ENCODE results near the gene PCMTD2.
A peak's percentile ranks its signal among the peaks of the same experiment; 100 is the strongest.

PCMTD2 gene

DNA sequence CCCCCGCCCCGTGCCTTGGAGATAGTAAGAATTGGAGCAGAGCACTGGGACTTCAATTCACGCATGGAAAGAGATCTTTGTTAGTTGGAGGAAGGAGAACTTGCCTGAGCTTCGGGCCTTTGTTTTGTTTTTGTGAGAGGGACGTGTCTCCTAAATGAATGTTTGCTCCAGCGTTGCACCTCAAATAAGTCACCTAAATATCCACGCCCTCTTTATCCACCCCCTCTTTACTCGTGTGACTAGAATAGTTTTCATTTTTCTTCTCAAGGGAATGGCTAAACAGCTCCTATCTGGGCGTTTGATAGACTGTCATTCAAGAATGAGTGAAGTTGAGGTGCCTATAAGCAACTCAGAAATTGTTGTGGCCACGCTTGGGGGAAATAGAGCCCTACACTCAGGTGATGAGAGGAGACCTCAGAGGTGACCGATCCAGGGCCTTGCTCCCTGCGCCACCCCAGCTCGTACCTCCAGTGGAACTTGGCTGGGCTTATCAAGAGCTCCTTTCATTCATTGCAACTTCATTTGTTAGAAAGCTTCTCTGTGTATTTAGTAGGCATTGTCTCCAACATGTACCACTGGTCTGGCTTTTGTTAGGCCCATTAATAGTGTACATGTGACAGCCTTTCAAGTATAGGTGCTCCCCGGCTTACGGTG, 861 bp downstream of the PCMTD2 start:
- no peak for DNase-seq (ENCODE audit: low read depth in 2 of 2)

DNA sequence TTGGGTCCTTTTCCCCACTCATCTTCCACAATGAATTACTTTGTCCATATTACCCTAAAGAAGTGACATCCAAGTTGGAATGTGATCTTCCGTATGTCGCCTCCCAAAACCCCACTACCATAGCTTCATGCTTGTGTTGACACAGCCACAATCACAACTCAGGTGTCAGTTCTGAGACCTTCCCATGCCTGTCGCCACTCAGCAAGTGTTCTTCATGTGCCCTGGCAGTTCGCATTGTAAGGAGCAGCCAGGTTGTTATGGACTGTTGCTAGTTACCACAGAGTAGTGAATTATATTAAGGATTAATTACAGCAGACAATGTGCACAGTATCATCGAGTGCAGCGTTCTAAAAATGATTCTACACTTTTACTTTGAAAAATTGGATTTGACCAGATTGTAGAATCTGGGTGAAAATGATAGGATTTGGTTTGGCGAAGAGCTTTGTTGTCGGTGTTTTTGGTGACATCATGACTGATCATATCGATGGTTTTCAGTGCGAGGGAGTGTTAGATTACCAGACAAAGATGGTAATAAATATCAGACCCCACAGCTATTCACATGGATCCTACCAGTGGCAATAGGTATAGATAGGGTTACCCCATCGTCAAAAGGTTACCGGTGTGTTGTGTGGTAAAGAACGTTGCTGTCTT, 1.7 kb downstream of the PCMTD2 start:
- DNase-seq (ENCODE audit: low read depth in 2 of 2) = no peak

DNA sequence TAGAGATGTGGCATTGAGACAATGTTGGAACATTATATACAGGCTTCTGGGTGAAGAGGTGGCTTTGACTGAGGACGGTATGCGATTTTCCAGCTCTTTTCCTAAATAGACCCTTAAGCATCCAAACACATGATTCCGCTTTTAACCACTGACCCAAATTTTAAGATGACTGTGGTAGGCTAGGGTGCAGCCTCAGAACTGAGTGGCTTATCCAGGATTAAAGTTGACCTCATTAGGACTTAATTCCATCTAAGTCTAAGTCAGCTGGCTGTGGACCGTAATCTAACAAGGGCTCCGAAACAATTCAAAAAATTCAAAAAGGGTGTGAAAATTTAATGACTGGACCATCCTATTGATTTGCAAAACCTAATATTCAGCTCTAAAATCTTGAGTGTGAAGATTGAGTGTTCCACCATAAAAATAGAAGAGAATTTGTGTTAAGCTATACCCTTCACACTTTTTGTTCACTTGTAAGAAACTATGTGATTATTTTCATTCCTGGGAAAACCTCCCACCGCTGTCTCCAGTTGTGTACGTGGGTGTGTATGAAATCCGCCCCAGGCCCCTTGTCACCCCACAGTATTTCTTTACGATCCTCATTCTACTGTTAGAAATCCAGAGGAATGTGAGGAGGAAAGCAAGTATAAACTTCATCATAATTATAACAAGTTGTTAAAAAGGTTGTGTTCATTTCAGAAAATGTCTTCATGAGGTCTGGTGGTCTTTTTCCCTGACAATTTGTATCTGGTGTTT, 2.7 kb downstream of the PCMTD2 start:
- no peak for DNase-seq (ENCODE audit: low read depth in 2 of 2)

DNA sequence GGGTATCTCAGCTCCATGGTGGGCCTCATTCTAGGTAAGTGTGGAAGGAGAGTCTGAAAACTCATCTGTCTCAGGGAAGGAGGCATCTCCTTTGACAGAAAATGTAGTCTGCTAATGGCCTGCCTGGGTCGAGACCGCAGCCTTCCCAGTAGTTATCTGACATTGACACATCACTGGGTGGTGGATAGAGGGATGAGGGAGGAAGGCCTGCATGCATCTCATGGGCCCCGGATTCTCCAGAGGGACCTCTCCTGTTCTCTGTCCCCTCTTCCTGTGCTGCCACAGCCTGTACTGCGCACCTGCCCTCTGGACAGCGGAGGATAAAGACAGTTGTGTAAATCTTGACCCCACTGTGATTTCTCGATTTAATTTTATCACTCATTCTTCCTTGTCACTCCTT, 4.7 kb downstream of the PCMTD2 start:
- DNase-seq (ENCODE audit: low read depth in 2 of 2) = no peak

DNA sequence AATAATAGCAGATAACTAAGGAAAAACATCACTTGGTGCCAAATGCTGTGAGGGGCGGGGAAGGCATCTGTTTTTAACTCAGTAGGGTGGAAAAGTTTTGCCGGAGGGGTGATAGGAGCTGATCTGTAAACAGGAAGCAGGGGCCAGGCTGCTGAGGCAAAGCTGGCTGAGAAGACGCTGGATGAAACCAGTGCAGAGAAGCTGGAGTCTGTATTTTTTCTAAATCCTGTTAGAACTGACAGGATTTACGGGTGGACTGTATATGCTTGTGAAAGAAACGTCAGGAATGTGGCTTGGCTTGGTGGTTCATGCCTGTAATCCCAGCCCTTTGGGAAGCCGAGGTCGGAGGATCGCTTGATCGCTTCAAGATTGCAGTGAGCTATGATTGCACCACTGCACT, 5.6 kb downstream of the PCMTD2 start:
- DNase-seq (ENCODE audit: low read depth in 2 of 2) = no peak

DNA sequence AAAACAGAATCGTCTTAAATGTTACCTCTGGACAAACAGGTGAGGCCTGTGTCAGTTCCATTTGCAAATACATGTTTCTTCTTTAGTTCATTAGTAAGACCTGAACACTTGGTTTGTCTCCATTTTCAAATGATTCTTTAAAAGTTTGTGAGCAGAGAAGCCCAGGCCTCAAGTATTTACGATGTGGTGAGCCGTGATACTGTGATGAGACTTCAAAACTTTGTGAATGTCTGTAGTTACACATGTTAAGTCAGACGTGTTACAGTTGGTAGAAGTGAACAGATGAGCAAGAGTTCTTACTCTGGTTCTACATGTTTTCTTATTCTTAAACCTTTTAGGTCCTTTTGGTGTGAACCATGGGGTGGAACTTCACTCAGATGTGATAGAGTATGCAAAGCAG, 8.5 kb downstream of the PCMTD2 start:
- no peak for DNase-seq (ENCODE audit: low read depth in 2 of 2)

DNA sequence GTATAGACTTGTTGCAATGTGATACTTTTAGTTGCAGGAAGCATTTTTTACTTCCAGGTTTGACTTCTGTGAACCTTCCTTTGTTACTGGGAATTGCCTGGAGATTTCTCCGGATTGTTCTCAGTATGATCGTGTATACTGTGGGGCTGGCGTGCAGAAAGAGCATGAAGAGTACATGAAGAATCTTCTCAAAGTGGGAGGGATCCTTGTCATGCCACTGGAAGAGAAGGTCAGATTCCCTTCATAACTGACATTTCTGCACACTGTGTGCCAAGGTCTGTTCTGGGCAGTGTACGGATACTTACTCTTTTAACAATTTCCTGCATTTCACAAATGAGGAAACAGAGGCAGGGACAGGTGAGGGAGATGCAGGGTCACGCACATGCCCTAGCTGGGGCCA, 9.7 kb downstream of the PCMTD2 start:
- DNase-seq (ENCODE audit: low read depth in 2 of 2) = no peak

DNA sequence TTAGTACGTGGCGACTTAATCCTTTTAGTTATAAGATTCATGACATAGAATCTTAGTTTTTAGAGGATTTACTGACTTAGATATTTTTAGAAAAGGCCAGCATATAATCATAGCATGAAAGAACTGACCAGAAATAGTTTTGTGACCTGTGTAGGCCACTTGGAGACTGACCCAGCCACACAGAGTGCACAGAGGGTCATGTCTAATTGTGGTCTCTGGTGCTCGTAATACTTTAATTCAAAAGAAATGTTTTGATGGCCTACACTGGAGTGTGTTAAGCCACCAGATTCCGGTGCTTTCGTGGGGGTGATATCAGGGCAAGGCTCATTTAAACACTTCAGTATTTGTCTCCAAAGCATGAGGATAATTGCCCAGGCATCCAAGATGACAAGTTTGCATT, 11.4 kb downstream of the PCMTD2 start:
- DNase-seq (ENCODE audit: low read depth in 2 of 2) = no peak

DNA sequence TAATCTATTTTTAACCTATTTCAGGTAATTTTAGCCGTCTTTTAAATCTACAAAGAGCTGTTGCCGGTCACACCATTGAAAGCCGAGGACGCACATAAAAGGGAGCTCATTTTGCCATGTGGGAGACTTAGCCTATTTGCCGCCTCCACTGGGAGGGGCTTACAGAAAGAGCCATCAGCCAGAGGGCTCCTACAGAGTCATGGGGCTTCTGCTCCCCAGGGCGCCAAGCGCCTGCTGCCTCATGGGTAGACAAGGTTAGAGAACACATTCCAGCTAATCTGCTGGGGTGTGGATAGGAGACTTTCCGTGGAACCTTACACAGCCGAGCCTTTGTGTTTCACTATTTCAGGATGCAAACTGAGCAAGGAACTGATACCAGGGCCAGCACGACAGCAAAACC, 12.6 kb downstream of the PCMTD2 start:
- no peak for DNase-seq (ENCODE audit: low read depth in 2 of 2)

DNA sequence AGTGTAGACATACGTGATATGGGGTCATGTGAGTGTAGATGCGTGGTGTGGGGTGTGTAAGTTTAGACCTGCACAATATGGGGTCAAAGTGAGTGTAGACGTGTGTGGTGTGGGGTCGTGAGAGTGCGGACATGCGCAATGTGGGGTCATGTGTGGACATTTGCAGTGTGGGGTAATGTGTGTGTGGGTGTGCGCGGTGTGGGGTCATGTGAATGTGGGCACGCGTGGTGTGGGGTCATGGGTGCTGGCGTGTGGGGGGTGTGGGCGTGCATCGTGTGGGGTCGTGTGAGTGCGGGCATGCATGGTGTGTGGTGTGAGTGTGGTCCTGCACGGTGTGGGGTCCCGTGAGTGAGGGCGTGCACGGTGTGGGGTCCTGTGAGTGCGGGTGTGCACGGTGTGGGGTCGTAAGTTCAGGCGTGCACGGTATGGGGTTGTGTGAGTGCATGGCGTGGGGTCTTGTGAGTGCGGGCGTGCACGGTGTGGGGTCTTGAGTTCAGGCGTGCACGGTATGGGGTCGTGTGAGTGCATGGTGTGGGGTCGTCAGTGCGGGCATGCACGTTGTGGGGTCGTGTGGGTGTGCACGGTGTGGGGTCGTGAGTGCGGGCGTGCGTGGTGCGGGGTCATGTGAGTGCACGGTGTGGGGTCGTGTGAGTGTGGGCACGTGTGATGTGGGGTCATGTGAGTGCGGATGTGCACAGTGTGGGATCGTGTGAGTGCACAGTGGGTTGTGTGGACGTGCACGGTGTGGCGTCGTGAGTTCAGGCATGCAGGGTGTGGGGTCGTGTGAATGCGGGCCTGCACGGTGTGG, 14.3 kb downstream of the PCMTD2 start:
- DNase-seq (ENCODE audit: low read depth in 2 of 2) = no peak

DNA sequence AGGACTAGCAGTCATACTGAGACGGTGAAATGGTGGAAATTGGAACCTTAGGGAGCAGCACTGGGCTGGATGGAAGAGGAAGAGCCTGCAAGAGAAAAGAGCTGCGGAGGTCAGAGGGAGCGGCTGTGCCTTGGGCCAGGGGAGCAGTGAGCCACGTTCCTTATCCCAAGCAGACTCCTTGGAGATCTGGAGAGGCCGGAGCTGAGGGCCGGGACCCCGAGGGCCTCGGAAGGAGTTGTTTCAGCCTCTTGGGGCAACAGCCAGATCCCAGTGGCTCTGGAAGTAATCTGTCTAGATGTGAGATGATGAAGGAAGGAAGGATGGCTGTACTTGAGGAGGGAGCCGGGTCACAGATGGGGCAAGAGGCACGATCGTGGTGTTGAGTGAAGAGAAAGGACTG, 16.1 kb downstream of the PCMTD2 start:
- DNase-seq (ENCODE audit: low read depth in 2 of 2) = no peak

DNA sequence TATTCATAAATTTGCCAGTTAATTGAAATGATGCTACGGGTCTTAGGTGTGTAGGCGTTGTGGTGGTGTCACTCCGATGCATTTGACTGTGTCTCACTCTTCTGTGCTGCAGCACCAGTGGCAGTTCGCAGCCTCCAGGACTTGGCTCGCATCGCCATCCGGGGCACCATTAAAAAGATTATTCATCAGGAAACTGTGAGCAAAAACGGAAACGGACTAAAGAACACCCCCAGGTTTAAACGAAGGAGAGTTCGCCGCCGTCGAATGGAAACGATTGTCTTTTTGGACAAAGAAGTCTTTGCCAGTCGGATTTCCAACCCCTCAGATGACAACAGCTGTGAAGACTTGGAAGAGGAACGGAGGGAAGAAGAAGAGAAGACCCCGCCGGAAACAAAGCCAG, 17.6 kb downstream of the PCMTD2 start:
- no peak for DNase-seq (ENCODE audit: low read depth in 2 of 2)

DNA sequence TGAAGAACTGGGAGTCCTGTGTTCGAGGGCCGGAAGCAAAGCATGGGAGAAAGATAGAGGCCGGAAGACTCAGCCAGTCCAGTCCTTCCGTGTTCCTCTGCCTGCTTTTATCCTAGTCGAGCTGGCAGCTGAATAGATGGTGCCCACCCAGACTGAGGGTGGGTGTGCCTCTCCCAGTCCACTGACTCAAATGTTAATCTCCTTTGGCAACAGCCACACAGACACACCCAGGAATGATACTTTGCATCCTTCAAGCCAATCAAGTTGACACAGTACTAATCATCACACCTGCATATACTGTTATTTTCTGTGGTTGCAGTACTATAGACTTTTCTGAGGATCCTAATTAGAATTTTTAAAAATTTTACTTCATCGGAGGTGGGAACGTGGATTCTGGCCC, 21.3 kb downstream of the PCMTD2 start:
- DNase-seq (ENCODE audit: low read depth in 2 of 2) = no peak

DNA sequence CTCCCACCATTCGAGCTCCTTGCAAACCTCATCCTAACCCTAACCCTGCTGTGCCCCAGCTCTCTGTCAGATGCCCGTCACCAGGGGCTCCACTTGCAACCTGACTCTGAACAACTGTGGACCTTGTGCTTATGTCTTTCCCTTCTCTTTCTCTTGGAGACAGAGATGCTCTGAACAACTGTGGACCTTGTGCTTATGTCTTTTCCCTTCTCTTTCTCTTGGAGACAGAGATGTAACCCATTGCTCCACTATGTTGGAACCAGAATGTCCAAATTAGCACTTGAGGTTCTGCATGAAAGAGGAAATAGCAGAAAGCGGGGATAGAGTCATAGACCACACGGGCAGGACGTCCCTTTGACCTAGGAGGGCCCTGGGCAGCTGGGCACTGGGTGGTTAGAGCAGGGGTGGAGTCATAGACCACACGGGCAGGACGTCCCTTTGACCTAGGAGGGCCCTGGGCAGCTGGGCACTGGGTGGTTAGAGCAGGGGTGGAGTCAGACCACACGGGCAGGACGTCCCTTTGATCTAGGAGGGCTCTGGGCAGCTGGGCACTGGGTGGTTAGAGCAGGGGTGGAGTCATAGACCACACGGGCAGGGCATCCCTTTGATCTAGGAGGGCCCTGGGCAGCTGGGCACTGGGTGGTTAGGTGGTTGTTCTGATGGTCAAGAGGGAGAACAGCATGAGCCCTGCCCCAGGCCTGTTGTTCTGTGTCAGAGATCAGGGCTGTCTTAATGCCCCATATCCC, 22.2 kb downstream of the PCMTD2 start:
- no peak for DNase-seq (ENCODE audit: low read depth in 2 of 2)

DNA sequence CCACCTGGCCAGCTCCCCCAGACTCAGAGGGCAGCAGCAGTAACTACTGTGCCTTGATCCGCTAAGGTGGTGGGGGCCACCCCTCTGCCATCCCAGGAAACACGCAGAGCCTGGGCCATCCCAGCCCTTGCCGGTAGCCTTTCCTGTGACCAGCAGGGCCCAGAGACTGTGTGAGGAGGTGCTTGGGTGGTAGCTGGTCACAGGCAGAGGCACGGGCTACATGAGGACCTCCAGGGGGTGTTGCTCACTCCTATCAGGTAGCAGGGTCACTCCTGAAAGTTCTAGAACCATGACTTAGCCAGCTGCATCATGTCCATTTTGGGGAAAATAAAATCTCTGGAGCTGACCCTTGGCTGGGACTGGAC, 22.8 kb downstream of the PCMTD2 start:
- no peak for DNase-seq (ENCODE audit: low read depth in 2 of 2)

DNA sequence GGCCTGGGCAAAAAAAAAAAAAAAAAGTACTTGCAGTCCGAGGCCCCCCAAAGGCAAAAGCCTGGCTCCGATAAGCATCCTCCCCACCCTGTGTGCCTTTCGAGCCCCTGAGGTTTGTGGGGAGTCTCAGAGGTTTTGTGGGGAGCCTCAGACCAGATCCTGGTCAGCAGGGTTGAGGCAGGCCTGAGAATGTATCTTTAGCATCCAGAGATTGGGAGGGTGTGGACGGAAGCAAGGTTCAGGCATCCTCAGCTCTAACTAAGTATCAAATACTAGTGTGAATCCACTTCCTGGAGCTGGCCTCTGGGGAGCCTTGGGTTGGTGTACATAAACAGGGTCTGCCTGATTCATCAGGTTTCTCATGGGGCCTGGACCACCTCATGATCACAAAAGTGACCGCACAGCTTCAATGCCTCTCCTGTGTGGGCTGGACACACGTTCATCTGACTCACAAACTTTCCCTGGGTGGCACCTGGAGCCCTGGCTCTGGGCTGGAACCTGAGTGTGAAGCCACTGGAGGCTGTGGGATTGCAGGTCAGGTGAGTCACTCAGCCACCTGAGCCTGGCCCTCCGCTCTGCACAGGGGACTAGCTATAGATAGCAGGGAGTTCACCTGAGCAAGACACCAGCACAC, 24.4 kb downstream of the PCMTD2 start:
- DNase-seq (ENCODE audit: low read depth in 2 of 2) = no peak

DNA sequence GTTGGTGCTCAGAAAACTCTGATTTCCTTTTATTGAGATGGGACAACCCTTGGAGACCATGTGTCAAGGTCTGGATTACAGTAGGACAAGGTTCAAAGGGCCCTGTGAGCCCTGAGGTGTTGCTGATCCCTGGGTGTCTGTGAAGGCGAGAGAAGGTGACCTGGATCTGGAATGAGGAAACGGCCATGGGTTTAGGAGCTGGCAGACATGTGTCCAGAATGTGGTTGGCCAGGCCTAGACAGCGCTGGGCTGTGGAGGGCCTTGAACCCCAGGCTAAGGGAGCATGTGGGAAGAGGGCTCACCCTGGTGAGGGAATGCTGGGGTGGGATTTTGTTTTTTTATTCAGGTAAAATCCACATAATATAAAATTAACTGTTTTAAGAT, 24.9 kb downstream of the PCMTD2 start:
- DNase-seq (ENCODE audit: low read depth in 2 of 2) = no peak

DNA sequence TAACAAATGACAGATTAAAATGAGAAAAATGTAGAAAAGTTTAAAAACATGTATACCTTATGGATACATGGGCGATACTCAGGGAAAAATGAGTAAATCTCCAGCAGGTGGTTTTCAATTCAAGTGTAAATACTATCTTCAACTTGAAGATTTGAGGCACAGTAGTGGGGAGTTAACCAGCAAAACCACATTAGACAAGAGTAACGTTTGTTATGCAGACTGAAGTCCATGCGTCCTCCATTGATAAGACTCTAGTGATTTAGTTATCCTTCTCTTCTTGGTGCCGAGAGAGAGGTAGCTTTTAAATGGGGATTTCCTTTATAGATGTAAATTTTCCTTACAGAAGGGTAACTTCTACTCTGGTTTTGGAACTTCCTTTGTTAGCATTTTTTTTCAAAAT, 28.1 kb downstream of the PCMTD2 start:
- DNase-seq (ENCODE audit: low read depth in 2 of 2) = no peak

DNA sequence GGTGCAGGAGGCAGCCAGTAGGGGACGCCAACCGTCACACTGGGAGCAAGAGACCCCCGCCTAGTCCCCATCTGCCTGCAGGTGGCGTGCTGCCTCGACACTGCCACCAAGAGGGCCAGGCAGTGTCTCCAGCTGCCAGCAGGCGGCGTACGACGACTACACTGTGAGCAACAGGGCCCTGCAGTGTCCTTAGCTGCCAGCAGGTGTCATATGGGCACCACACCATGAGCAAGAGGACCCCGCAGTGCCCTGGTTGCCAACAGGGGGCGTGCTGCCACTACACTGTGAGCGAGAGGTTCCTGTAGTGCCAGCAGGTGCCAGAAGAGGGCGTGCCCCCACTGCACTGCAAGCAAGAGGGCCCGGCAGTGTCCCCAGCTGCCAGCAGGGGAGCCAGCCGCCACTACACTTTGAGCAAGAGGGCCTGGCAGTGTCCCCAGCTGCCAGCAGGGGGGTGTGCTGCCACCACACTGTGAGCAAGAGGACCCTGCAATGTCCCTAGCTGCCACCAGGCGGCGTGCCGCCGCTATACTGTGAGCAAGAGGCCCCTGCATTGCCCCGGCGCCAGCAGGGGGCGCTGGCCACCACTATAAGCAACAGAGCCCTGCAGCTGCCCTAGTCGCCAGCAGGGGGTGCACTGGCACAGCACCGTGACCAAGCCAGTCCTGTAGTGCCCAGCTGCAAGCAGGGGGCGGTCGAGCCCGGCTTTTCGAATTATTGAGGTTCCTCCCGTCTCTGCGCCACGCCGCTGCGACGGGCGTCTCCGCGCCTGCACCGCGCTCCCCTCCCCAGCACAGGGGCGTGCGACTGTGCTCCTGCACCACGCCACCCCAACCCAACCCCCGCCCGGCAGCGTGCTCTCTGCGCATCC, 30.3 kb downstream of the PCMTD2 start:
- DNase-seq (ENCODE audit: low read depth in 2 of 2) = peak; percentile 92 to 95

All from stimulated activated CD8-positive, alpha-beta memory T cell treated with anti-CD3 and anti-CD28 coated beads, Interleukin-15, amount 100 ng/mL, for 48 hours (primary cell).